HG03439 (cell line): ENCODE results near the gene POGK.
"Not testable (repeated sequence)": the region's sequence is repeated elsewhere in the genome, so short reads cannot be mapped to it uniquely, and the experiment has no call there.

Experiments used
- ATAC-seq: cut with Tn5 transposase; IDR thresholded peaks from one replicate; pipeline ENCODE4 v1.9.1; 2021; ENCODE audit warnings: mild to moderate bottlenecking, moderate library complexity; ENCODE audit not compliant: unreplicated experiment

The POGK gene

GRCh38 chr1:166852918-166853317 lies 13.6 kb downstream of the POGK start:
- no peak for ATAC-seq

GRCh38 chr1:166855558-166855957 lies 16.3 kb downstream of the POGK start:
- no peak for ATAC-seq

- ATAC-seq, result no peak
These were observed 18.7 kb downstream of the POGK start for GRCh38 chr1:166857995-166858394.

GRCh38 chr1:166858726-166859419 lies 19.6 kb downstream of the POGK start:
- no peak for ATAC-seq

GRCh38 chr1:166859597-166859996 lies 20.3 kb downstream of the POGK start:
- no peak for ATAC-seq

- ATAC-seq, result no peak
These were observed 26.7 kb downstream of the POGK start for GRCh38 chr1:166865926-166866325.

- no peak for ATAC-seq
These were observed 29.4 kb downstream of the POGK start for GRCh38 chr1:166868639-166869038.

GRCh38 chr1:166869318-166870099 lies 30.2 kb downstream of the POGK start:
- ATAC-seq, result no peak

- no peak for ATAC-seq
These were observed 31.3 kb downstream of the POGK start for GRCh38 chr1:166870584-166870983.

GRCh38 chr1:166874464-166874863 lies 35.2 kb downstream of the POGK start:
- ATAC-seq, result no peak

- no peak for ATAC-seq
These were observed 36.0 kb downstream of the POGK start for GRCh38 chr1:166875302-166875733.

- peak; percentile 91 for ATAC-seq
These were observed 36.7 kb downstream of the POGK start, which contains the start of gene TADA1 for GRCh38 chr1:166875734-166876539. TADA1 (minus strand) TSS chr1:166876264; CDS start chr1:166876233, 31 bp downstream.

GRCh38 chr1:166876540-166876838 lies 37.2 kb downstream of the POGK start:
- no peak for ATAC-seq

GRCh38 chr1:166878173-166878917 lies 39.1 kb downstream of the POGK start:
- not testable (repeated sequence) for ATAC-seq

- ATAC-seq, result no peak
These were observed 43.6 kb downstream of the POGK start for GRCh38 chr1:166882893-166883292.

GRCh38 chr1:166884040-166884642 lies 44.9 kb downstream of the POGK start:
- ATAC-seq, result no peak

- ATAC-seq, result no peak
These were observed 45.7 kb downstream of the POGK start for GRCh38 chr1:166884971-166885370.

- ATAC-seq, result no peak
These were observed 49.3 kb downstream of the POGK start for GRCh38 chr1:166888373-166889111.

GRCh38 chr1:166889776-166890175 lies 50.5 kb downstream of the POGK start:
- ATAC-seq, result no peak

GRCh38 chr1:166895766-166896165 lies 56.5 kb downstream of the POGK start:
- no peak for ATAC-seq
